GM18858 (cell line): ENCODE results near the gene MBLAC1.
A peak's percentile ranks its signal among the peaks of the same experiment; 100 is the strongest.
"Not testable (repeated sequence)": the region's sequence is repeated elsewhere in the genome, so short reads cannot be mapped to it uniquely, and the experiment has no call there.

Source experiments
- ATAC-seq: cut with Tn5 transposase; IDR thresholded peaks from one replicate; pipeline ENCODE4 v1.9.1; 2021; ENCODE audit not compliant: unreplicated experiment

The MBLAC1 gene

DNA sequence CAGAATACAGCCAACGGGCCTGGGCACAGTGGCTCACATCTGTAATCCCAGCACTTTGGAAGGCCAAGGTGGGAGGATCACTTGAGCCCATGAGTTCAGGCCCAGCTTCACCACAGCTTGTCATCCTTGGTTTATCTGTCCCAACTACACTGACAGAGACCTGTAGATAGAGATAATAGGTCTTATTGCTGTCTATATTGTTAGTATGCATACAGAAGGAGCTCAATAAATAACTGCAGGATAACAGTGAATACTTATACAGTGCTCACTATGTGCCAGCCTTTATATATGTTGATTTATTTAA lies 6.1 kb upstream of the MBLAC1 start:
- ATAC-seq: no peak

DNA sequence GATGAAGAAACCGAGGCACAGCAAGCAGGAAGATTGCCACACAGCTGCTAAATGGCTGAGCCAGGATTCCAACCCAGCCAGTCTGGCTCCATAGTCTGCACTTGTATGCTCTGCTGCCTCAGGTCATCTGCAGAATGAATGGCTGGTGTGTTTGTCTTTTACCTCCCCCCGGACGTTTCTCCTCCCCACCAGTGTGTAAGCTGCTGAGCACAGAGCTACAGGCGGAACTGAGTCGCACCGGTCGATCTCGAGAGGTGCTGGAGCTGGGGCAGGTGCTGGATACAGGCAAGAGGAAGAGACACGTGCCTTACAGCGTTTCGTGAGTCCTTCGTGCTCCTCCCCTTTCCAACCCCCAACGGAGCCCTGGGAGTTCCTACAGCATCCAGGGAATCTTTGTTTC lies 4.7 kb upstream of the MBLAC1 start:
- no peak for ATAC-seq

DNA sequence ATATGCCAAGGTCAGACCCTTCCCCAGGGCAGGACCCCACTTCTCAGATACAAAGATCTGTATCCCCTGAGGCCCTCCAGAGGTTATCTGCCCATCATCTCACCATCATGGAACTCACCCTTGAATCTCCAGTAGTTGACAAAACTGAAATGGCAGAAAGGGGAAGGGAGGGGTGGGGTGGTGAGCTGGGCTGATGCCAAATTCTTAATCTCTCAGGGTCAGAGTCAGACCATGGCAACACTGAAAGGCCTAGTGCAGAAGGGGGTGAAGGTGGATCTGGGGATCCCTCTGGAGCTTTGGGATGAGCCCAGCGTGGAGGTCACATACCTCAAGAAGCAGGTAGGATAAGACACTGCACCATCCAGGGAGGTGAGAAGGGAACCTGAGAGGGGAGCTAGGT lies 4.2 kb upstream of the MBLAC1 start:
- no peak for ATAC-seq

DNA sequence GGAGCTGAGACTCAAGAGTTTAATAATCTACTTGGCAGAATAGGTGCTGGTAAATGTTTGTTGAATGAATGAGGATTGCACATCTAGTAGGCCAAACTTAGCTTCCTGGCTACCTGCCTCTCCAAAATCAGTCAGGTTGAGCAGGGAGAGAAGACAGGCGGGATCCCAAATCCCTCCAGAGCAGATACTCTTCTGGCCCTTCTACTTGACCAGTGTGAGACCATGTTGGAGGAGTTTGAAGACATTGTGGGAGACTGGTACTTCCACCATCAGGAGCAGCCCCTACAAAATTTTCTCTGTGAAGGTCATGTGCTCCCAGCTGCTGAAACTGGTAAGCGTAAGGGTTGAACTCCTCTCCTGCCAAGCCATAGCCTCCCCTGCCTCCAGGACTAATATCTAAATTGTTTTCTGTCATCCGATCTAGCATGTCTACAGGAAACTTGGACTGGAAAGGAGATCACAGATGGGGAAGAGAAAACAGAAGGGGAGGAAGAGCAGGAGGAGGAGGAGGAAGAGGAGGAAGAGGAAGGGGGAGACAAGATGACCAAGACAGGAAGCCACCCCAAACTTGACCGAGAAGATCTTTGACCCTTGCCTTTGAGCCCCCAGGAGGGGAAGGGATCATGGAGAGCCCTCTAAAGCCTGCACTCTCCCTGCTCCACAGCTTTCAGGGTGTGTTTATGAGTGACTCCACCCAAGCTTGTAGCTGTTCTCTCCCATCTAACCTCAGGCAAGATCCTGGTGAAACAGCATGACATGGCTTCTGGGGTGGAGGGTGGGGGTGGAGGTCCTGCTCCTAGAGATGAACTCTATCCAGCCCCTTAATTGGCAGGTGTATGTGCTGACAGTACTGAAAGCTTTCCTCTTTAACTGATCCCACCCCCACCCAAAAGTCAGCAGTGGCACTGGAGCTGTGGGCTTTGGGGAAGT lies 2.2 kb upstream of the MBLAC1 start:
- no peak for ATAC-seq

DNA sequence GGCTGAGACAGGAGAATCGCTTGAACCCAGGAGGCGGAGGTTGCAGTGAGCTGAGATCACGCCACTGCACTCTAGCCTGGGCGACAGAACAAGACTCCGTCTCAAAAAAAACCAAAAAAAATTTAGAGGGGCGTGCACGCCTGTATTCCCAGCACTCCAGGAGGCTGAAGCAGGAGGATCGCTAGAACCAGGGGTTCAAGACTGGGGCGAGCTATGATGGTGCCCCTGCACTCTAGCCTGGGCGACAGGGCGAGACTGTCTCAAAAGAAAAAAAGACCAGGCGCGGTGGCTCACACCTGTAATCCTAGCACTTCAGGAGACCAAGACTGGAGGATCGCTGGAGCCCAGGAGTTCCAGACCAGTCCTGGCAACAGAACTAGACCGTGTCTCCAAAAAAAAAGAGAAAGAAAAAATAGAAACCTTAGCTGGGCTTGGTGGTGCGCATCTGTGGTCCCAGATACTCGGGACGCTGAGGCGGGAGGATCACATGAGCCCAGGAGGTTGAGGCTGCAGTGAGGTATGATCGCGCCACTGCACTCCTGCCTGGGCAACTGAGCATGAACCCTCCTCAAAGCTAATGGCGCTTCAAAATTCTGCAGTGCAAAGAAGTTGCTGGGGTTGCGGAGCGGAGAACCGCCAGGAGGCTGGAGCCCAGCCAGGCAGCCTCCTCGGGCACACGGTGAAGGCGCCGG lies 382 bp upstream of the MBLAC1 start:
- ATAC-seq: peak; percentile 14

DNA sequence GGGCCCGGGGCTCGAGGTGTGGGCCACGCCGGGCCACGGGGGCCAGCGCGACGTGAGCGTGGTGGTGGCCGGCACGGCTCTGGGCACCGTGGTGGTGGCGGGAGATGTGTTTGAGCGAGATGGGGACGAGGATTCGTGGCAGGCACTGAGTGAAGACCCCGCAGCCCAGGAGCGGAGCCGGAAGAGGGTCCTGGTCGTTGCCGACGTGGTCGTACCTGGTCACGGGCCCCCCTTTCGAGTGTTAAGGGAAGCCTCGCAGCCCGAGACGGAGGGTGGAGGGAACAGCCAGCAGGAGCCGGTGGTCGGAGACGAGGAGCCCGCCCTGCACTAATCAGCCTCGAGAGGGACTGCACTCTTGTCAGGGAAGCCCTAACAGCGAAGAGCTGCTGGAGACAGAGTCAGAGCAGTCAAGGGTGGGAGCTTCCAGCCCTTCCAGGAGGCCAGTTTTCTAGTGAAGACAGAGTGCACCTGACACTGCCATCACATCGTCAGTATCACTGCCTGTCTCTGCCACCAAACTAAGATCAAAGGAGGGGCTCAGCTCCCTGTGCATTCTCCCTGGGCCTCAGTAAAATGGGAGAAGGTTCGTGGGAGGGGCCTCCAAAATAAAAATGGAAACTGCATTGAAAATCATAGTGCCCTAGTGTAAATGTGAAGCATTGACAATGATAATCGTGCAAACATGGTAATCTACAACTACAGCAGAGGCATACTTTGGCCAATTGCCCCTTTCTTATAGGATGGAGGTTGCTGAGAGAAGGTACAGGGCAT lies 1.3 kb downstream of the MBLAC1 start:
- ATAC-seq: no peak

DNA sequence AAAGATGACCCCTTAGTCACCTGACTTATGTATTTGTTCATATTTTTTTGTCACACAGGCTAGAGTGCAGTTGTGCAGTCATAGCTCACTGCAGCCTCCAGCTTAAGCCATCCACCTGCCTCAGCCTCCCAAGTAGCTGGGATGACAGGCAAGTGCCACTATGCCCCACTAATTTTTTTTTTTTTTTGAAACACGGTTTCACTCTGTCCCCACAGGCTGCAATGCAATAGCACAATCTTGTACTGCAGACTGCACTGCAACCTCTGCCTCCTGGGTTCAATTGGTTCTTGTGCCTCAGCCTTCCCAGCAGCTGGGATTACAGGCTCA lies 1.8 kb downstream of the MBLAC1 start:
- no peak for ATAC-seq

DNA sequence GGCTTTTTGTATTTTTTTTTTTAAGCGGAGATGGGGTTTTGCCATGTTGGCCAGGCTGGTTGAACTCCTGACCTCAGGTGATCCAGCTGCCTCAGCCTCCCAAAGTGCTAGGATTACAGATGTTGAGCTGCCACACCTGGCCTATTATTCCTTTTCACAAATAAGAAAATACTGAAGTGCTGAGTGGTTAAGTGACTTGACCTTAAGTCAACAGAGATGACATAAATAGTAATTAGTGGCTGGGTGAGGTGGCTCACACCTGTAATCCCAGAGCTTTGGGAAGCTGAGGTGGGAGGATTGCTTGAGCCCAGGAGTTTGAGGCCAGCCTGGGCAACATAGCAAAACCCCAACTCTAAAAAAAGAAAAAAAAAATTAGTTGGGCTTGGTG lies 3.4 kb downstream of the MBLAC1 start:
- ATAC-seq: not testable (repeated sequence)

DNA sequence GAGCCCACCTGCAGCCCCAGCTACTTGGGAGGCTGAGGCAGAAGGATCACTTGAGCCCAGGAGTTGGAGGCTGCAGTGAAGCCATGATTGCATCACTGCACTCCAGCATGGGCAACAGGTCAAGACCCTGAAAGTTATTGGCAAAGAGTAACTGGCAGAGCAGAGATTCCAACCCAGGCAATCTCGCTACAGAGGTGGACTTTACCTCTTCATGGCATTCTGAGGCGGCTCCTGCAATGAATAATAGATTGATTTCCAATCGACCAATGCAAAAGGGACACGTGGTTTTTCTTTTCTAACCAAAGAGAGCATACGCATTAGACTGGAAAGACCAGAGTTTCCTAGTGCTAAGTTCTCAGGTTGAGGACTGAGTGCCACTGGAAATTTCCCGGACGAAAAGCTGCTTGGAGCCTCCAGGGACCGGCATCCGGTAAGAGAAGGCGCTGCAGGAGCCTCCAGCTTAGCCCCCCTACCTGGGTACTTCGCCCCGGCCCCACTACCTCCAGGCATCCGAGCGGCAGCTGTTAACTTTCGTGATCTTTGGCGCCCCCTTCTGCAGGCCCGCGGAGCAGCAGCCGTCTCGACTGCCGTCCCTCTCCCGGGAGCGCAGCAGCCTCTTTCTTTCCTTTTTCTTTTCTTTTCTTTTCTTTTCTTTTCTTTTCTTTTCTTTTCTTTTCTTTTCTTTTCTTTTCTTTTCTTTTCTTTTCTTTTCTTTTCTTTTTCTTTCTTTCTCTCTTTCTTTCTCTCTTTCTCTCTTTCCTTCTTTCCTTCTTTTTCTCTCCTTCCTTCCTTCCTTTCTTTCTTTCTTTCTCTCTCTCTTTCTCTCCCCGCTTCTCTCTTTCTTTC lies 4.1 kb downstream of the MBLAC1 start:
- ATAC-seq: no peak

DNA sequence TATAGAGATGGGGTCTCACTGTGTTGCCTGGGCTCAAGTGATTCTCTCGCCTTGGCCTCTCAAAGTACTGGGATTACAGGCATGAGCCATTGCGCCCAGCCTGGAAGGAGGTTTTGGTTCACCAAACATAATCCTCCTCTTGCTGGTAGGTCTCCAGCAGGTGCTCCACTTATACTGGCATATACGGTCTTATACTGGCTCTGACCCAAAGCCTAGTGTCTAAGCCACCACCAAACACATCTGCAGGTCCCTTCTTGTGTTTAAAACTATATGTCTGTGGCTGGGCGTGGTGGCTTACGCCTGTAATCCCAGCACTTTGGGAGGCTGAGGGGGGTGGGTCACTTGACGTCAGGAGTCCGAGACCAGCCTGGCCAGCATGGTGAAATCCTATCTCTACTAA lies 5.4 kb downstream of the MBLAC1 start:
- ATAC-seq: no peak

DNA sequence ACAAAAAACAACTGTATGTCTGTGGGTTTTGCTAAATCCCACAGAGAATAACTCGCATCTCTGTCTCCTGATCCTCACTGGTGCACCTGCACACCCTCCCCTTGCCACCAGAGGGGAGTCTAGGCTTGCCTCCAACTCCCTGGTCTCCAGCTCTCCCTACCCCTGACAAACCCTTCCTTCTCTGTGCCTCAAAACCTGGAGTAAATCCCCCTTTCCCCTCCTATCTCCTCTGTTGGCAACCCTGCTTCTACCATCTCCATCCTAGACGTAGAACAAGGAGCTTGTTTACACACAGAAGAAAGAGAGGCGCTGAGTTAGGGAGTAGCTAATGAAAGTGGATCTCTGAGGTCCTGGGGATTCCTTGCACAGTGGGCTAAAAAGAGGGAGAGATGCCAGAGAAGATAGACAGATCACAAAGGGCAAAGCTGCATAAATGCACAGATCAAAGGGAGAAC lies 6.0 kb downstream of the MBLAC1 start:
- no peak for ATAC-seq

DNA sequence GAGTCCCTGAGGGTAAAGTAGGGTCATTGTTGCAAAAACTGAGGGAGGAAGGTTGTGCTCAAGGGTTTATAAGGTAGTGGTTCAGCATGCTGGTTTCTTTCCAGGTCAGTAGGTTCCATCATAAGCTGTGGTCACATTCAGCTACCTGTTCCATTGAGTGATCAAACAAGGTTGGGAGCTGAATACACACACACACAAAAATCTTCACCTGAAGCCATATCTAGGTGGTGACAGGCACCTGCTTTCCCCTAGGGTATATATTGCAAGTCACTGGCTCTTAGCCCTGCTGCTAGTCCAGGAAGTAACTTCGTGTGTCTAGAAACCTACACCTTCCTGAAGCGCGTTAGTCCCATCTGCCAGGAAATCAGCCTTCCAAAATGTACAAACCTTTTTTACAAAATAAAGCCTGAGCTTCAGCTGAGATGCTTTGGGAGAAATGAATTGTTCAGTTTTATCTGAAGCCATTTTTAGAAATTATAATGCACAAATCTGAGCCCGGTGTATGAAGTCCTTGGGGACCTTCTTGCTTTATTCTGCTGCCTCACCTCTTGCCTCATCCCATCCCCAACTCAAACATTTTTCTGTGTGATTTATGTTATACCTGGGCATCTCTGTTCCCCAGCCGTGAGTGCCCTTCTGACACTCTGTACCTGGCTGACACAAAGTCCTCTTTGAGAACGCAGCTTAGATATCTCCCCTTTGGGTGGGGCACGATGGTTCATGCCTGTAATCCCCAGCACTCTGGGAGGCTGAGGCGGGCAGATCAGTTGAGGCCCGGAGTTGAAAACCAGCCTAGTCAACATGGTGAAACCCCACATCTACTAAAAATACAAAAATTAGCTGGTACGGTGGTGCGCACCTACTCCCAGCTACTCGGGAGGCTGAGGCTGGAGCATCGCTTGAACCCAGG lies 11.3 kb downstream of the MBLAC1 start:
- no peak for ATAC-seq

DNA sequence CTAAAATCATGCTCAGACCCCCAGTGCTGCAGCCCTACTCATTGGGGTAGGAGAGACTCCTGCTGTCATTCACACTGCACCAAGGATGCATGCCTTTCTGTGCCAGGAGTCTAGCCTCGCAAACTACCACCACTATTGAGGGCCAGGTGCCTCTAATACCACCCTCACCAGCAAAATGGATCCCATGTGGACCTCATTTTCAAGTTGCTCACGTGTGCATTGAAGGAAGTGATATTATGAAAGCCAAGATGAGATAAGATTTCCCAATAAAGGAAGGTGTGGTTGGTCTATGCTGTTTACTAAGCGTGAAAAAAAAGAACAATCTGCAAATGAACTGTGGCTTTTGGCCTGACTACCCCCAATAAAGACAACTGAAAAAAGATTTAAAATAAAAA lies 14.8 kb downstream of the MBLAC1 start:
- ATAC-seq: no peak

DNA sequence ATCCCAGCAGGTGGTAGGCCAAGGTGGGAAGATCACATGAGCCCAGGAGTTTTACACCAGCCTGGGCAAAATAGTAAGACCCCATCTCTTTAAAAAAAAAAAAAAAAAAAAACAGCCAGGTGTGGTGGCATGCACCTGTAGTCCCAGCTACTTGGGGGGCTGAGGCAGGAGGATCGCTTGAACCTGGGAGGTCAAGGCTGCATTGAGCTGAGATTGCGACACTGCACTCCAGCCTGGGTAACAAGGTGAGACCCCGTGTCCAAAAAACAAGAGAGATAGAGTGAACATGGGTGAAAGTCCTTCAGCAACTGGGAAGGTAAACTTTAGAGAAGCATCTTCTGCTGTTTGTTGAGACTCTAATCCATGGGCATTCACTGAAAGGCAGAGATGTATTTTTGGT lies 15.7 kb downstream of the MBLAC1 start:
- ATAC-seq: no peak

DNA sequence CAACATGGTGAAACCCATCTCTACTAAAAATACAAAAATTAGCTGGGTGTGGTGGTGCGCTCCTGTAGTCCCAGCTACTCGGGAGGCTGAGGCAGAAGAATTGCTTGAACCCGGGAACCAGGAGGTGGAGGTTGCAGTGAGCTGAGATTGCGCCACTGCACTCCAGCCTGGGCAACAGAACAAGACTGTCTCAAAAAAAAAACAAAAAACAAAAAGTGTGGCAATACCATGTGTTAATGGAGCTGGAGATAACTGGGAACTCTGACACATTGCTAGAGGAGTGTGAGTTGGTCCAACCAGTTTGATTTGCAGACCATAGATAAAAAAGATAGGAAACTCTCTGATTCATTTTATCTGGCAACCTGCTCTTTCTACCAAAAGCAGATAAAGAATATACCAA lies 19.6 kb downstream of the MBLAC1 start:
- ATAC-seq: not testable (repeated sequence)

DNA sequence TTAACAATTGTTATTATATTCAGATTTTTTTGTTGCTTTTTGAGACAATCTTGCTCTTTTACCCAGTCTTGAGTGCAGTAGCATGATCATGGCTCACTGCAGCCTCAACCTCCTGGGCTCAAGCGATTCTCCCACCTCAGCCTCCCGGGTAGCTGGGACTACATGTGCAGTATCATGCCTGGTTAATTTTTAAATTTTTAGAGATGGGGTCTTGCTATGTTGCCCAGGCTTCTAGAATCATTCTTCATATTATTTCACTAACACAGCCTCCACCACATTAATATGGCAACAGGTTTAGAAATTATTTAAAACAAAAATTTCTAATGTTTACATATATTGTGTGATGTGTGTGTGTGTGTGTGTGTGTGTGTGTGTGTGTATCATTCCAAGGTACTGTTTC lies 20.5 kb downstream of the MBLAC1 start:
- no peak for ATAC-seq

DNA sequence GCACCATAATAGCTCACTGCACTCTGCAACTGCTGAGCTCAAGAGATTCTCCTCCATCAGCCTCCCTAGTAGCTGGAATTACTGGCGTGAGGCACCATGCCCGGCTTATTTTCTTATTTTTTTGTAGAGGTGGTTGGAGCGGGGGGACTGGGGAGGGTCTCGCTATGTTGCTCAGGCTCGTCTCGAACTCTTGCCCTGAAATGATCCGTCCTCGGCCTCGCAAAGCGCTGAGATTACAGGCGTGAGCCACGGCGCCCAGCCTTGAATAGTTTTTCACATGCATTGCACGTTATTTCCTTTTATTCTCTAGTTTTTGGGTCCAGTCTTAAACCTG lies 21.4 kb downstream of the MBLAC1 start:
- no peak for ATAC-seq

DNA sequence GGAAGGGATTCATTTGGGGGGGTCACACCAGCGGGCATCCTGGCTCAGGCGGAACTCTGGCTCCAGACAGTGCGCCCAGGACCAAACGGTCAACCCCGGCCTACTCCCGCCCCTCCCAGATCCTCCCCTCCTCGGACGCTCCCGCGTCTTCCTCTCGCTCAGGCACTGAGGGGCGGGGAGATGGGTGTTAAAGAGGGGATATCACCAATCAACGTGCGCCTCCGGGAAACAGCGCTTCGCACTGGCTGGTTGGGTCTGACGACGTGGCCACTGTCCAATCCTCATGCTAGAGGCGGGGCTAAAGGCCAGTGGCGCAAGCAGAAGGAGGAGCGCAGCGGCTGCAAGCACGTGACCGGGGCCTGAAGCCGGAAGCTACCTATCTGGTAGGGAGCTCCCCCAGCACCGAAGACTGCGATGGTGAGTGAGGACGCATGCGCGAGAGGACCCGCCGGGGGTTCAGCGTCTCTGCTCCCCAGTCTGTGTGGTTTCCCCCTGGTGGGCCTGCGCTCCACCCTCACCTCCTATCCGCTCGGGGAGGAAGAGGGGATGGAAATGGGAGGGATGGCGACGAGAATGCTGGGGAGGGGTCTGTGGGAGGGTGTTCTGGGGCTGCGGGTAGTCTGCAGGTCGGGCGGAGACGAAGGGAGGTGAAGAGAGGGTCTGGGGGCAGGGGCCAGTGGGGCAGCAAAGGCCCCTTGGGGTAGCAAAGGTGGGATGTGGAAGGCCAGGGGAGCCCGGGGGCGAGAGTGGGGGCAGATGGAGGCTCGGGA lies 22.0 kb downstream of the MBLAC1 start, which contains the start of gene LAMTOR4:
TSS of gene LAMTOR4 (plus strand) at position 360 of the 770 bp plus-strand sequence. CDS start at position 415, 55 bp downstream.
- peak; percentile 92 for ATAC-seq

DNA sequence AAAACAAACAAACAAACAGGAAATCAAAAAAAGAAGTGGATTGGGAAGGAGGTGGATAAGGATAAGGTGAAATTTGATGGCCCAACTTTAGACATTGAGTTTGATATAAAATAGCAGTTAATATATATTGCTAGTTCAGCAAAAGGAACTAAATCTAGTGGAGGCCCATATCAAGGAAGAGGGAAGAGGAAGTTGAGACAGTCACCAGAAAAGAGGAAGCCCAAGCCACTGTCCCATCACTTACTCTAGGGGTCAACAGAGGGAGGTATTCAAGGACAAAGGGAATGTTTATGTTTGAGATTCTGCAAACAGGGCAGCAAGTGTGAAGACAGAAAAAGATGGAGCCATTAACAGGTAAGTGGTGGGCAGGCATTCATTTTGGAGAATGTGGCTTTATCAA lies 25.6 kb downstream of the MBLAC1 start:
- no peak for ATAC-seq
